SK-N-SH treated with all-trans-retinoic acid at 6 μM for 48 hours (cell line): ENCODE measurements around the gene STKLD1.

Source experiments
- ATAC-seq: fragments of 200-7000 bp; cut with Tn5 transposase; 3 replicates; pipeline ENCODE4 v1.9.1; 2020; ENCODE audit warnings: mild to moderate bottlenecking, moderate library complexity
- ARNTL ChIP-seq: fragments of 450-650 bp; formaldehyde crosslinking; IDR thresholded peaks from 2 replicates; pipeline ENCODE4 v1.5.0; 2020; ENCODE audit warnings: low read depth, mild to moderate bottlenecking, moderate library complexity, borderline replicate concordance
- BACH2 ChIP-seq: fragments of 250-450 bp; sonication (Bioruptor Pico); IDR thresholded peaks from 2 replicates; pipeline ENCODE4 v1.9.0; 2021; ENCODE audit warnings: mild to moderate bottlenecking, borderline replicate concordance
- CSDC2 ChIP-seq: fragments of 250-450 bp; sonication (Bioruptor Pico); IDR thresholded peaks from 2 replicates; pipeline ENCODE4 v1.5.0; 2020; ENCODE audit warnings: mild to moderate bottlenecking, moderate library complexity
- ESRRG ChIP-seq: fragments of 250-450 bp; sonication (Bioruptor Pico); IDR thresholded peaks from 2 replicates; pipeline ENCODE4 v1.6.1; 2021; ENCODE audit warnings: mild to moderate bottlenecking
- GLIS3 ChIP-seq: fragments of 250-450 bp; sonication (Bioruptor Pico); IDR thresholded peaks from 2 replicates; pipeline ENCODE4 v1.5.0; 2020; ENCODE audit warnings: mild to moderate bottlenecking, moderate library complexity
- ISL1 ChIP-seq: fragments of 250-450 bp; sonication (Bioruptor Pico); IDR thresholded peaks from 2 replicates; pipeline ENCODE4 v2.1.2; 2022; ENCODE audit warnings: mild to moderate bottlenecking, moderate library complexity
- OSR1 ChIP-seq: fragments of 250-450 bp; sonication (Bioruptor Pico); IDR thresholded peaks from 2 replicates; pipeline ENCODE4 v1.8.0; 2022; ENCODE audit warnings: moderate library complexity, mild to moderate bottlenecking, inconsistent platforms
- PPARA ChIP-seq: fragments of 250-450 bp; sonication (Bioruptor Pico); IDR thresholded peaks from 2 replicates; pipeline ENCODE4 v1.5.0; 2020; ENCODE audit warnings: mild to moderate bottlenecking, borderline replicate concordance
- RARB ChIP-seq: fragments of 250-450 bp; sonication (Bioruptor Pico); IDR thresholded peaks from 2 replicates; pipeline ENCODE4 v1.8.0; 2021; ENCODE audit warnings: mild to moderate bottlenecking, moderate library complexity
- SNAI2 ChIP-seq: fragments of 250-450 bp; sonication (Bioruptor Pico); IDR thresholded peaks from 2 replicates; pipeline ENCODE4 v1.5.0; 2020; ENCODE audit warnings: mild to moderate bottlenecking, moderate library complexity
- TCF4 ChIP-seq: fragments of 250-450 bp; sonication (Bioruptor Pico); IDR thresholded peaks from 2 replicates; pipeline ENCODE4 v1.8.0; 2021; ENCODE audit warnings: mild to moderate bottlenecking, moderate library complexity, borderline replicate concordance
- TOX ChIP-seq: fragments of 250-450 bp; sonication (Bioruptor Pico); IDR thresholded peaks from 2 replicates; pipeline ENCODE4 v1.8.0; 2021; ENCODE audit warnings: mild to moderate bottlenecking, moderate library complexity, borderline replicate concordance
- ZC3H10 ChIP-seq: fragments of 250-450 bp; sonication (Bioruptor Pico); IDR thresholded peaks from 2 replicates; pipeline ENCODE4 v1.5.1; 2021; ENCODE audit warnings: mild to moderate bottlenecking, moderate library complexity
- ZFP3 ChIP-seq: fragments of 250-450 bp; sonication (Bioruptor Pico); IDR thresholded peaks from 2 replicates; pipeline ENCODE4 v1.5.0; 2020; ENCODE audit warnings: mild to moderate bottlenecking, moderate library complexity
- ZFP30 ChIP-seq: fragments of 450-650 bp; formaldehyde crosslinking; IDR thresholded peaks from 2 replicates; pipeline ENCODE4 v1.5.0; 2022; ENCODE audit warnings: mild to moderate bottlenecking, moderate library complexity
- ZNF565 ChIP-seq: fragments of 450-650 bp; formaldehyde crosslinking; conservative IDR thresholded peaks from 2 replicates; pipeline ENCODE4 v1.5.0; 2020; ENCODE audit warnings: low read depth, mild to moderate bottlenecking, moderate library complexity
- ZNF70 ChIP-seq: fragments of 450-650 bp; formaldehyde crosslinking; IDR thresholded peaks from 2 replicates; pipeline ENCODE4 v1.5.0; 2020; ENCODE audit warnings: mild to moderate bottlenecking, moderate library complexity
- ZNF8 ChIP-seq: fragments of 450-650 bp; formaldehyde crosslinking; IDR thresholded peaks from 2 replicates; pipeline ENCODE4 v1.5.0; 2020; ENCODE audit warnings: mild to moderate bottlenecking, moderate library complexity
- TF ChIP-seq, protein P1 (sequence below): fragments of 250-450 bp; sonication (Bioruptor Pico); IDR thresholded peaks from 2 replicates; pipeline ENCODE4 v1.5.1; 2021; ENCODE audit warnings: mild to moderate bottlenecking, moderate library complexity
- TF ChIP-seq, protein P2 (sequence below): fragments of 250-450 bp; sonication (Bioruptor Pico); IDR thresholded peaks from 2 replicates; pipeline ENCODE4 v1.5.0; 2020; ENCODE audit warnings: mild to moderate bottlenecking, moderate library complexity
- TF ChIP-seq, protein P3 (sequence below): fragments of 250-450 bp; sonication (Bioruptor Pico); IDR thresholded peaks from 2 replicates; pipeline ENCODE4 v1.8.0; 2021; ENCODE audit warnings: low read depth, mild to moderate bottlenecking, moderate library complexity, borderline replicate concordance
- TF ChIP-seq, protein P4 (sequence below): fragments of 250-450 bp; sonication (Bioruptor Pico); IDR thresholded peaks from 2 replicates; pipeline ENCODE4 v1.5.1; 2020; ENCODE audit warnings: low read depth, mild to moderate bottlenecking, moderate library complexity

The STKLD1 gene

DNA sequence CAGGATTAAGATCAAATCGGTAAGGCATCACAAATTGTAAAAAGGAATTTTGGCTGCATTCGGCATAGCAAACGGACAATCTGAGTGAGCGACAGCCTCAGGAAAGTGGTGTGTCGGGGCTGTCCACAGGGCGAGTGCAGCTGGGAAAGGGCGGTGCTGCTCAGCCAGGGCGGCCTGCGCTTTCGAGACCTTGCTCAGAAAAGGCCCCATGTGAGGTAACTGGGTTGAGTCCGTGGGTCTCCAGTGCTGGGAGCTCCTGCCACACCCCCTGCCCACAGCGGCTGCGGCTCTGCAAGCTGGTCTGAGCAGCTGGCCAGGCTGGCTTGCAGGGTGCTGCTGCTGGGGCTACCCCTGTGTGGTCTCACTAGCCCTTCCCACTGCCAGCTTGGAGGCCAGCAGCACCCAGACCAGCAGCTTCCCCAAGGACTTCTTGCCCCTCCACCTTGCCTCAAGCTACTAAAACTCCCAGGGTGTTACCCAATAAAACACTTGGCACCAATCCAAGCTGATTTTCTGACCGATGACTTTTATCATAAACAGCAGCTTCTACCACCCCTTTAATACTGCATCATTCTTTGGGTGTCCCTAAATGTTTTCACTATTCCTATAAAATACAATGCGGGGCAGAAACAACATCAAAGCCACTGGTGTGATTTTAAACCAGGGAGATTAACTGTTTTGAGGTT, 13.7 kb upstream of the STKLD1 start (continued):
- TF ChIP-seq ZNF565 (CRISPR knock-in tag) (no peak), ZFP30 (CRISPR knock-in tag) (no peak), RARB (CRISPR knock-in tag) (no peak)
- TF ChIP-seq, protein P1, sequence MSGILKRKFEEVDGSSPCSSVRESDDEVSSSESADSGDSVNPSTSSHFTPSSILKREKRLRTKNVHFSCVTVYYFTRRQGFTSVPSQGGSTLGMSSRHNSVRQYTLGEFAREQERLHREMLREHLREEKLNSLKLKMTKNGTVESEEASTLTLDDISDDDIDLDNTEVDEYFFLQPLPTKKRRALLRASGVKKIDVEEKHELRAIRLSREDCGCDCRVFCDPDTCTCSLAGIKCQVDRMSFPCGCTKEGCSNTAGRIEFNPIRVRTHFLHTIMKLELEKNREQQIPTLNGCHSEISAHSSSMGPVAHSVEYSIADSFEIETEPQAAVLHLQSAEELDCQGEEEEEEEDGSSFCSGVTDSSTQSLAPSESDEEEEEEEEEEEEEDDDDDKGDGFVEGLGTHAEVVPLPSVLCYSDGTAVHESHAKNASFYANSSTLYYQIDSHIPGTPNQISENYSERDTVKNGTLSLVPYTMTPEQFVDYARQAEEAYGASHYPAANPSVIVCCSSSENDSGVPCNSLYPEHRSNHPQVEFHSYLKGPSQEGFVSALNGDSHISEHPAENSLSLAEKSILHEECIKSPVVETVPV (CRISPR knock-in tag) = no peak

DNA sequence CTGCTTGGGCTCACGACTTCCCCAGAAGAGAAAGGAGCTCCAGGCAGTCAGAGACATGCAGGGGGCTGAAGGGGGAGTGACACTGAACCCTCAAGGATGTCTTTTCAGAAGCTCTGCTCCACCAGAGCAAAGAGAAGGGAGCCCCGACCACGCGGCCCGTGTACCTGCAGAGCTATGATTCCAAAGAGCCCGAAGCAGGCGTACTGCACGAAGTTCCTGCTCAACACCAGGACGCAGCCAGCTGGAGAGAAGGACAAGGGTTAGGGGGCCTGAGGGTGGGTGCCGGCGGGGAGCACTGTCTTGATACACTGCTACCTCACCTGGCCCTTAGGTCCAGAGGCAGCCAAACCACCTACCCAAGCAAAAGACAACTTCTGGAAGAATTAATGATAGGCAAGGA, 9.7 kb upstream of the STKLD1 start:
- TF ChIP-seq CSDC2 (CRISPR knock-in tag) = no peak
- TF ChIP-seq, protein P2, sequence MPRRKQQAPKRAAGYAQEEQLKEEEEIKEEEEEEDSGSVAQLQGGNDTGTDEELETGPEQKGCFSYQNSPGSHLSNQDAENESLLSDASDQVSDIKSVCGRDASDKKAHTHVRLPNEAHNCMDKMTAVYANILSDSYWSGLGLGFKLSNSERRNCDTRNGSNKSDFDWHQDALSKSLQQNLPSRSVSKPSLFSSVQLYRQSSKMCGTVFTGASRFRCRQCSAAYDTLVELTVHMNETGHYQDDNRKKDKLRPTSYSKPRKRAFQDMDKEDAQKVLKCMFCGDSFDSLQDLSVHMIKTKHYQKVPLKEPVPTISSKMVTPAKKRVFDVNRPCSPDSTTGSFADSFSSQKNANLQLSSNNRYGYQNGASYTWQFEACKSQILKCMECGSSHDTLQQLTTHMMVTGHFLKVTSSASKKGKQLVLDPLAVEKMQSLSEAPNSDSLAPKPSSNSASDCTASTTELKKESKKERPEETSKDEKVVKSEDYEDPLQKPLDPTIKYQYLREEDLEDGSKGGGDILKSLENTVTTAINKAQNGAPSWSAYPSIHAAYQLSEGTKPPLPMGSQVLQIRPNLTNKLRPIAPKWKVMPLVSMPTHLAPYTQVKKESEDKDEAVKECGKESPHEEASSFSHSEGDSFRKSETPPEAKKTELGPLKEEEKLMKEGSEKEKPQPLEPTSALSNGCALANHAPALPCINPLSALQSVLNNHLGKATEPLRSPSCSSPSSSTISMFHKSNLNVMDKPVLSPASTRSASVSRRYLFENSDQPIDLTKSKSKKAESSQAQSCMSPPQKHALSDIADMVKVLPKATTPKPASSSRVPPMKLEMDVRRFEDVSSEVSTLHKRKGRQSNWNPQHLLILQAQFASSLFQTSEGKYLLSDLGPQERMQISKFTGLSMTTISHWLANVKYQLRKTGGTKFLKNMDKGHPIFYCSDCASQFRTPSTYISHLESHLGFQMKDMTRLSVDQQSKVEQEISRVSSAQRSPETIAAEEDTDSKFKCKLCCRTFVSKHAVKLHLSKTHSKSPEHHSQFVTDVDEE = no peak
- no peak for TF ChIP-seq ZNF70
- TF ChIP-seq ZNF8 (CRISPR knock-in tag) = no peak
- TF ChIP-seq, protein P3, sequence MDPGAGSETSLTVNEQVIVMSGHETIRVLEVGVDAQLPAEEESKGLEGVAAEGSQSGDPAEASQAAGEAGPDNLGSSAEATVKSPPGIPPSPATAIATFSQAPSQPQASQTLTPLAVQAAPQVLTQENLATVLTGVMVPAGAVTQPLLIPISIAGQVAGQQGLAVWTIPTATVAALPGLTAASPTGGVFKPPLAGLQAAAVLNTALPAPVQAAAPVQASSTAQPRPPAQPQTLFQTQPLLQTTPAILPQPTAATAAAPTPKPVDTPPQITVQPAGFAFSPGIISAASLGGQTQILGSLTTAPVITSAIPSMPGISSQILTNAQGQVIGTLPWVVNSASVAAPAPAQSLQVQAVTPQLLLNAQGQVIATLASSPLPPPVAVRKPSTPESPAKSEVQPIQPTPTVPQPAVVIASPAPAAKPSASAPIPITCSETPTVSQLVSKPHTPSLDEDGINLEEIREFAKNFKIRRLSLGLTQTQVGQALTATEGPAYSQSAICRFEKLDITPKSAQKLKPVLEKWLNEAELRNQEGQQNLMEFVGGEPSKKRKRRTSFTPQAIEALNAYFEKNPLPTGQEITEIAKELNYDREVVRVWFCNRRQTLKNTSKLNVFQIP (CRISPR knock-in tag) = no peak
- no peak for TF ChIP-seq RARB (CRISPR knock-in tag)
- TF ChIP-seq ISL1 (CRISPR knock-in tag) = no peak
- TF ChIP-seq GLIS3 (CRISPR knock-in tag) = no peak
- TF ChIP-seq PPARA = no peak
- TF ChIP-seq SNAI2 (CRISPR knock-in tag) = no peak
- TF ChIP-seq OSR1 (CRISPR knock-in tag) = no peak
- TF ChIP-seq ZC3H10 (CRISPR knock-in tag) = no peak
- TF ChIP-seq ZFP30 (CRISPR knock-in tag) = no peak
- TF ChIP-seq ZFP3 = no peak
- TF ChIP-seq ZNF565 (CRISPR knock-in tag) = no peak
- no peak for TF ChIP-seq ESRRG
- no peak for TF ChIP-seq TCF4 (CRISPR knock-in tag)
- ATAC-seq = no peak

DNA sequence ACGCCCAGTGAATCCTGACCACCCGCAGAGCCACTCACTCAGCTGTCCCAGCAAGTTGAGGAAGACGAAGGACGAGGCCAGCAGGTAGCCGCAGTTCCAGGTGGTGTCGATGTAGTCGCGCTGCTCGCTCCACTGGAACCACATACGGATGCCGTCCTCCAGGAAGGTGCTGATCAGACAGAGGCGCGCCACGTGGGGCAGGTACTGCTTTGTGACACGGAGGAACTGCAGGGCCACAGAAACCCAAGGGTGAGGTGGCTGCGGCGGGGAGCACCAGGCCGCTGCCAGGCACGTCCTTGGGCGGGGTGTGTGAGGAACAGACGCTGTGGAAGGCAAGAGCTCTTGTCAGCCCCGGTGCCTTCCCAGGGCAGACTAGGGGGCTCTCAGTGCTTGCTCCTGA, 8.9 kb upstream of the STKLD1 start:
- no peak for ATAC-seq
- TF ChIP-seq, protein P4, sequence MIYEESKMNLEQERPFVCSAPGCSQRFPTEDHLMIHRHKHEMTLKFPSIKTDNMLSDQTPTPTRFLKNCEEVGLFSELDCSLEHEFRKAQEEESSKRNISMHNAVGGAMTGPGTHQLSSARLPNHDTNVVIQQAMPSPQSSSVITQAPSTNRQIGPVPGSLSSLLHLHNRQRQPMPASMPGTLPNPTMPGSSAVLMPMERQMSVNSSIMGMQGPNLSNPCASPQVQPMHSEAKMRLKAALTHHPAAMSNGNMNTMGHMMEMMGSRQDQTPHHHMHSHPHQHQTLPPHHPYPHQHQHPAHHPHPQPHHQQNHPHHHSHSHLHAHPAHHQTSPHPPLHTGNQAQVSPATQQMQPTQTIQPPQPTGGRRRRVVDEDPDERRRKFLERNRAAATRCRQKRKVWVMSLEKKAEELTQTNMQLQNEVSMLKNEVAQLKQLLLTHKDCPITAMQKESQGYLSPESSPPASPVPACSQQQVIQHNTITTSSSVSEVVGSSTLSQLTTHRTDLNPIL (CRISPR knock-in tag) = no peak
- no peak for TF ChIP-seq ZFP3
- no peak for TF ChIP-seq BACH2 (CRISPR knock-in tag)
- TF ChIP-seq ZNF565 (CRISPR knock-in tag) = no peak
- TF ChIP-seq RARB (CRISPR knock-in tag) = no peak
- no peak for TF ChIP-seq GLIS3 (CRISPR knock-in tag)
- no peak for TF ChIP-seq ZFP30 (CRISPR knock-in tag)
- TF ChIP-seq ARNTL (CRISPR knock-in tag) = no peak
- no peak for TF ChIP-seq OSR1 (CRISPR knock-in tag)

DNA sequence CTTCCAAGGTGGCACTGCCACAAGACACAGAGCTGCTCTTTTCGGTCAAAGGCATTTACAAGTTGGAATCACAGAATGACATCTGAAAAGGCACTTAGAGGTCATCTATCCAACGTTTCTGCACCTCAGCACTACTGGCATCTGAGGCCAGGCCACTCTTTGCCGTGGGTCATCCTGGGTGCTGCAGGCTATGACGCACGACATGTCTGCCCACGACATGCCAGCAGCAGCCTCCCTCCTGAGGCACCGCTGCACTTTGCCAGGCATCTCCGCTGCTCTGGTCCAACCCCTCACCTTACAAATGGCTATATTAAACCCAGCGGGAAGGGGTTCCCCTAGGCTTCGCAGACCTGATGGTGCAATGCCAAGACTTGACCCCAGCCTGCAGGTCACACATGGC, 8.4 kb upstream of the STKLD1 start:
- no peak for ATAC-seq
- TF ChIP-seq ZNF70 = no peak
- no peak for TF ChIP-seq ARNTL (CRISPR knock-in tag)
- TF ChIP-seq, protein P2 = no peak
- TF ChIP-seq SNAI2 (CRISPR knock-in tag) = no peak
- TF ChIP-seq PPARA = no peak
- TF ChIP-seq, protein P4 (CRISPR knock-in tag) = no peak
- TF ChIP-seq, protein P1 (CRISPR knock-in tag) = no peak
- TF ChIP-seq TOX (CRISPR knock-in tag) = no peak
- no peak for TF ChIP-seq OSR1 (CRISPR knock-in tag)
- no peak for TF ChIP-seq ZFP3
- TF ChIP-seq GLIS3 (CRISPR knock-in tag) = no peak
